HG03064 (cell line): Measurements from ENCODE around the gene APBB1.

ENCODE experiments used
- ATAC-seq: cut with Tn5 transposase; IDR thresholded peaks from one replicate; pipeline ENCODE4 v1.9.1; 2021; ENCODE audit warnings: low read depth; ENCODE audit not compliant: unreplicated experiment

APBB1 gene

GRCh38 chr11:6419009-6419631 lies at the start of gene APBB1:
TSS of gene APBB1 (minus strand) at chr11:6419094. CDS start at chr11:6411347, 7,747 bp downstream.
- no peak for ATAC-seq

GRCh38 chr11:6459099-6459450 lies 40.2 kb upstream of the APBB1 start:
- ATAC-seq, result no peak

GRCh38 chr11:6458352-6459098 lies 39.6 kb upstream of the APBB1 start:
- no peak for ATAC-seq

- no peak for ATAC-seq
Measured at GRCh38 chr11:6457581-6458320, 38.9 kb upstream of the APBB1 start.

- ATAC-seq, result no peak
Measured at GRCh38 chr11:6456361-6457073, 37.6 kb upstream of the APBB1 start.

- no peak for ATAC-seq
Measured at GRCh38 chr11:6455070-6455469, 36.2 kb upstream of the APBB1 start.

- ATAC-seq, result no peak
Measured at GRCh38 chr11:6453152-6453551, 34.3 kb upstream of the APBB1 start.

- no peak for ATAC-seq
Measured at GRCh38 chr11:6452219-6452618, 33.3 kb upstream of the APBB1 start.

- ATAC-seq, result no peak
Measured at GRCh38 chr11:6448574-6448973, 29.7 kb upstream of the APBB1 start.

- ATAC-seq, result peak; percentile 67
Measured at GRCh38 chr11:6443269-6444003, 24.5 kb upstream of the APBB1 start.

- ATAC-seq, result no peak
Measured at GRCh38 chr11:6442441-6442840, 23.5 kb upstream of the APBB1 start.

GRCh38 chr11:6440906-6441358 lies 22.0 kb upstream of the APBB1 start, which contains the start of gene HPX:
TSS of gene HPX (minus strand) at chr11:6440987. CDS start at chr11:6440963, 24 bp downstream.
- ATAC-seq, result no peak

GRCh38 chr11:6438979-6439571 lies 20.2 kb upstream of the APBB1 start:
- ATAC-seq, result no peak

GRCh38 chr11:6437993-6438392 lies 19.1 kb upstream of the APBB1 start:
- ATAC-seq, result no peak

GRCh38 chr11:6437423-6437822 lies 18.5 kb upstream of the APBB1 start:
- ATAC-seq, result no peak

GRCh38 chr11:6433998-6434660 lies 15.2 kb upstream of the APBB1 start:
- no peak for ATAC-seq

- no peak for ATAC-seq
Measured at GRCh38 chr11:6431861-6432260, 13.0 kb upstream of the APBB1 start.

- no peak for ATAC-seq
Measured at GRCh38 chr11:6427516-6427915, 8.6 kb upstream of the APBB1 start.

- ATAC-seq, result no peak
Measured at GRCh38 chr11:6420677-6421076, 1.8 kb upstream of the APBB1 start.
